GM21381 (cell line): ENCODE measurements around the gene ARHGAP26.
A peak's percentile ranks its signal among the peaks of the same experiment; 100 is the strongest.

Source experiments
- ATAC-seq: cut with Tn5 transposase; IDR thresholded peaks from one replicate; pipeline ENCODE4 v1.9.1; 2021; ENCODE audit warnings: mild to moderate bottlenecking, moderate library complexity; ENCODE audit not compliant: unreplicated experiment

Gene ARHGAP26

DNA sequence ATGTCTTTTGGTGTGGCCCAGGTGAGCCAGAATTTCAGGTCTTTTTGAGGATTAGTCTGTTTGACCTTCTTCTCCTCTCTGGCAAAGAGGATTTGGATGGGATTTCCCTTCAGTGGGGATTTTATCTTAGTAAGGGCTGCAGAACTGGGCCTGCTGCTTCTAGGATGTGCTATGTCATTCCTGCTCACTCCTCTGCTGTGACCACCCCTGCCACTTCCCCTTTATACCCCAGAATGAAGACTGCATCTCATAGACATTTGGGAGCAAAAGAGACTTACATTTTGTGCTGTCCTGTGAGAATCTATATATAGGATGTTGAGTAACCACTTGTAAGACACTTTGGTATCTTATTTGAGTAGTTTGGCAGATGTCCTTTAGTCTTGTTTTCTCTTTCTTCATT is 76.2 kb downstream of the ARHGAP26 start:
- ATAC-seq = peak; percentile 34

DNA sequence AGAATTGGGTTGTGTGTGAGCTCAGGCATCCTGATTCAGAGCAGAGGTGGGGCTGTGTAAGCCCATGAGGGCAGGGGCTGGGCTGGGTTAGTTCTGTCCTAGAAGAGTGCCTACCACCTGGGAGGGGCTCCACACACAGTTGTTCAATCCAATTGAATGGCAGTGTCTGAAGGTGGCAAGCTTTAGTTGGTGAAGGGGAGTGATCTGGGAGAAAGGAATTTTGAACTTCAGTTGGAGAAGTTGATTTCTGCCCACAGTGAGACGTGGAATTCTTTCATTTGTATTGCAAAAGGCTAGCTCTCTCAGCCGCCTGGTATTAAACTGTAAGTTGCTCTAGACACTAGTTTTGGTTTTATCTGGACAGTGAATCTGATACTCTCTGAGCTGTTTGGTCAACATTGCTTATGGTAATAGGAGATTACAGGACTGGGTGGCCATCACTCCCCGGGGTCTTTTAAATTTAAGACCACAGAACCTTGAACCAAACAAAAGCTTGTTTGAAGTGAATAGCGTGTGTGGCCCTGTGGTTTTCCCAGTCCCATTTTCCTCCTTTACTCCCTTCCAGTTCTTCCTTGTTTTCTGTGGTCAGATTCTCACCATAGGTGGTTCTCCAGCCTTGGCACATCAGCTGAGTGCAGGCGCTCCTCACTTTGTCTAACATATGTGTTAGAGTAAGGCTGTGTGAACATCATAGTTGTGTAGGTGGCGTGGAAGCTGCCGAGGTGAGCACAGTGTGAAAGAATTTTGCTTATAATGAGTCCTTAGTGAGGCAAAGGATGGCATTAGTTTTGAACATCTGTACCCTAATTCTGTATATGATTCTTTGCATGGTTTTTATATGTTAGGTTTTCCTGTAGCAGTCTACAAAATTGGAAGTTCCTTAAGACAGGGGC is 78.0 kb downstream of the ARHGAP26 start:
- ATAC-seq = no peak

DNA sequence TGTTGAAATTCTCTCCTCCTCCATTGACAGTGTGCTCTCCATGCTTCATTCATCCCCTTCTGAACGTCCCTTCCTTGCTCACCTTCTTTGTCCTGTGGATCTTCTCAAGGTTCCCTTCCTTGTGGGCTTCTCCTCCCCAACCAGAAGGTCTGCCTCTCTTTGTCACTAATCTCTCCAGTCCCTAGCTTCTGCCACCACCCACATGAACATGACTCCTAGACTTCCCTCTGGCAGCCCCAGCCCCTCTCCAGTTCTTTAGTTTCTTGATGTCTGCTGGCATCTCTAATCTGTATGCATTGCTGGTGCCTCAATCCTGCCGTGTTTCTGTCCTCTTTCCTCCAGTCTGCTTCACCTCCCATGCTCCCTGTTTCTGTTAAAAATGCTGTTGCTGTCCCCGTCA is 79.3 kb downstream of the ARHGAP26 start:
- ATAC-seq = no peak

DNA sequence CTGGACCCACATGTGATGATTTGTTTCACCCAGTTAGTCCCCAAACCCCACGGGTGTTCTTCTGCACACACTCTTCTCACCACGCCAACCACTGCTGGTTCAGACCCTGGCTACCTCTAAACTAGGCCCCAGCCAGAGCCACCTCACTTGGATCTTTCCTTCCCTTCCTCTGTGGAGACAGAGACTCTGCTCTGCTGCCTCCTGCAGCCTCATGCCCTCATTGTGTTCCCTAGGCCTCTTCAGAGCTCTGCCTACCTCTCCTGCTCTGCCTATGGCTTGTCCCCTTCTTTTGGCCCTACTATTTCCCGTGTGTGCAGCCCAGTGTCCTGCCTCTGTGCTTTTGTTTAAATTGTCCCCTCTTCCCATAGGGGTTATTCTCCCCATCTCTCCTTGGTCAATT is 79.7 kb downstream of the ARHGAP26 start:
- no peak for ATAC-seq

DNA sequence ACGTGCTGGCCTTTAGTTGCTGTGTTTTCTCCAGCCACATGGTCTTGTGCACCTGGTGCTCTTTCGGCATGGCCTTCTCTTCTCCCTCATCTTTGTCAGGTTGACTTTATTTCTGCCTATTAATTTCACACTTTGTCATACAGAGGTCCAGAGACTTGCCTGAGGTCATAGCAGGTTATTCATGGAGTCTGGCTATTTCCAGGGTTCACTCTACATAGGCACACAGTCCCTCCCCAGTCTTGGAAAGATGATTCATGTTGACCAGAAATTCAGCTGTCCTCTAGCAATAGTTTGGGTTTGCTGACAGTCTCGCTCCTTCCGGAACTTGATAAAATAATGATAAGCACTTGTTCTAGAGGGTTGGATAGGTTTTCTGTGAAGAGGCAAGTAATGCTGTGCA is 81.6 kb downstream of the ARHGAP26 start:
- ATAC-seq = no peak

DNA sequence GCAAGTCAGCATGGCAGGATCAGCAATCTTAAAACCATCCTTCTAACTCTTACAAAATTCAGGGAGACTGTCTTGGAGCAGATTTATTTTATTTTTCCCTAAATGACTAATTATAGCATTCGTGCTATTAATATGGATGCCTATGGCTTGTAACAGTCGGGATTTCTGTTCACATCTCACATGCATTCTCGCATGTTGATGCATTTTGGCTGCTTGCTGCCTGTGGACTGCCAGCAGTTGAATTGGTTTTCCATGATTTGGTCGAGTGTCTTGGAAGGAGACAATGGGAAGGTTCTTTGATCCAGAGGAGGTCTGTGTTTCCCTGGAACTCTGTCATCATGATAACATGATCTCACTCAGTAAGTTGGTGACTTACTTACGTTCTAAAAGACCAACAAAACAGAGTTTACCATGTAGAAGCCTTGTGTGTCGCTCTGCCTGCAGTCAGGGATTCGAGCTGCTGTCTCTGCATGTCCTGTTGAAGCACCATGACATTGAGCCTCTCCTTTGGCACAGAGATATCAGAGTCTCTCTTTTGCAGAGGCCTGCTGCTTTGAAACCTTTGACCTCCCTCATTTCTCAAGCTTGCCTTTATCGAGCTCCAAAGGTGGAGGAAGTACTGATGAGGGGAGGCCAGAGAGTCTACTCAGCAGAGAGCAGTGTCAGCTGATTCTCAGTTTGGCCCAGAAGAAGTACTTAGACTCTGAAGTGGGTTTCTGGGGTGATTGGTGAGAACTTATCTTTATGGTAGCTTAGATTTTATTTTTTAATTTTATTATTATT is 82.4 kb downstream of the ARHGAP26 start:
- no peak for ATAC-seq

DNA sequence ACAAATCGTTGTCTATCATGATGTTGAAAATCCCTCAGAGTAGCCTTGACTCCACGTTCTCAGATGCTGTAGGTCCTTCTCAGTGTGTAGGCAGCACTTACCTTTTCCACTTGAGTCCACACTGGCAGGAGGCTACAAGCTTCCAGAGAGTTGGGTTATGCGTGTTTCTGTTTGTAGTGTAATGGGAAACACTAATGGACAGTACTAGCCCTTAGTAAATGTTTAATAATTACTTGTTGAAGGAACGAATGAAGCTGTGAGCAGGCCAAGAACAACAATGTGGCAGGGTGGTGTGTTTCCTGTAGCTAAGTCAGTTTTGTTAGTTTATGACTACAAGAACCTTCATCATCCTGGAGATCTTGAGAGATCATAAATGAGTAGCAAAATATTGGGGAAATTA is 83.5 kb downstream of the ARHGAP26 start:
- ATAC-seq = no peak

DNA sequence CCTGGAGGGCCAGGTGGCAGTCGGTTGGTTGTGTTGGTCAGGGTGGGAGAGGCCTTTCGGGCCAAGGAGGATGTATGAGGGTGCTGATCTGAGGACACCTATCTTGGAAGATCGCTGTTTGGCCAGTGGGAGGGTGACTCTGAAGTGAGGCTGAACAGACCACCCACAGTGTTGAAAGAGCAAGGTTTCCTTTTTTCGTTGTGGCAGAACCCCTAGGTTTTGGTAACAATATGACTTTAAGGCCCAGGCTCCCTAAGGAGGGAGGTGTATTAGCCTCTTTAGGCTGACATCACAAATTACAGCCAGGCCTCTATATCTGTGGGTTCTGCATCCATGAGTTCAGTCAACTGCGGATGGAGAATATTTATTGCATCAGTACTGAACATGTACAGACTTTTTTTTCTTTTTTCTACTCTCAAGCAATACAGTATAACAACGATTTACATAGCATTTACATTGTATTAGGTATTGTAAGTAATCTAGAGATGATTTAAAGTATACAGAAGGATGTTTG is 86.1 kb downstream of the ARHGAP26 start:
- ATAC-seq = no peak

DNA sequence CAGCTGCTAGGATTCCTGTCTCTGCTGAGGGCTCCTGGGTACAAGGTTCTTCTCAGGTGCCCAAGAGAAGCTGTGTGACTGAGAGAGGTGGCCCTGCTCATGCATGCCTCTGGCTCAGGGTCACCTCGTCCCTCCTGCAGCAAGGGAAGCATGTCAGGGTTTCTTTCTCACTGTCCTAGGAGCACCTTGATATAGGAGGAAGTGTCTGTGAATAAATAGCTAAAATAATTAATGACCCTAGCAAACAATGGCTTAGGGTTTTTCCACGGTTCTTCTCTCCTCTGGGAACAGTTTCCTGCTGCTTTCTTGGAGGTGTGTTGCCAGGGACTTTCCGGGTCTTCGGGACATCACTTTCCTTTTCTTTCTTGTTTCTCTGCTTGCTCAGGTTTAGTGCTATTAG is 87.2 kb downstream of the ARHGAP26 start:
- no peak for ATAC-seq

DNA sequence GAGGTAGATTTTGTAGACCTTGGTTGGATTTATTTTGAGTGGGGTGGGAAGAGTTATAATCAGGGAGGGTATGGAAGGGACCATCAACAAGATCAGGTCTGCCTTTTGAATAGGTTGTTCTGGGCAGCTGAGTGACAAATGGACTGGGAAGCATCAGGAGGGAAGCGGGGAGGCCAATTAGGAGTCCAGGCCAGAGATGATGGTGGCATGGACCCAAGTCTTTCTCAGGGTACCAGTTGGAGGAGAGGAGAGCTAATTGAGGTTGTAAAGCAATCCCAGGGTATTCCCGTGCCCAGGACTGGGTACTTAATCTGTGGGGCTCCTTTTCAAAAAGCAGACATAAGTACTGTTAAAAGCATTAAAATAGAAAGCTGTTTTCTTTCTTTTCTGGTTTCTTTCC is 88.9 kb downstream of the ARHGAP26 start:
- ATAC-seq = no peak

DNA sequence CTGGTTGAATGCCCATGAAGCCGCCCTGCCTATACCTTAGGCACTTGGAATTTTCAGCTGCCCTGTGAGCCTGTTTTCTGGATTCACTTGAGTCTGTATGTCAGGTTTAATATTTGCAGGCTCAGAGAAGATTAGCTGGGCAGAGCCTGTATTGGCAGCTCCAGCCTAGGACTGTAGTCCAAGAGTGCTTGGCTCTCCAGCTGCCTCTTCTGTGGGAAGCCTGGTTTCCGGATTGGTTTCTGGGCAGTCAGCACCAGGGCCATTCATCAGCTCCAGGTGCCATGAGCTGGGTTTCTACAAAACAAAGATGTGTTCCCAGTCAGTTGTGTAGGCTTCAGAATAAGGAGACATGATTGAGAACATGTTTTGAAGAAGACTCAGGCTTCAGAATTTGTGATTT is 90.1 kb downstream of the ARHGAP26 start:
- no peak for ATAC-seq

DNA sequence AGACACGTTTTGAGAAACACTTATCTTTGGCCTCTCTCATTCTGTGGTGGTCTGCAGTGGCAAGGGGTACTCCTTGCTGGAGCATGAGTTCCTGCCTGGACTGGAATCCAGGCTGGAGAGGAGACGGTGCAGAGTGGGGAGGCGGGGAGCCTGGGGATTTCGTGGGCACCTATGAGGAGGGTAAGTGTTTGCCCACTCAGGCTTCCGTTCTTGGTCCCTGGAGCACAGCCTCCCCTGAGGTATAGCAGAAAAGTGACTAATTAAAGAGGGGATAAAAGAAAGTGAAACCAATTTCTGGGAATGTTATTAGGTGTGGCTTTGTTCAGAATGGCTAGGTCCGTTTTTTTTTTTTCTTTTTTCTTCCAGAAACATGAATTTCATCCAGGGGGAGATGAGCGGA is 90.8 kb downstream of the ARHGAP26 start:
- ATAC-seq = no peak

DNA sequence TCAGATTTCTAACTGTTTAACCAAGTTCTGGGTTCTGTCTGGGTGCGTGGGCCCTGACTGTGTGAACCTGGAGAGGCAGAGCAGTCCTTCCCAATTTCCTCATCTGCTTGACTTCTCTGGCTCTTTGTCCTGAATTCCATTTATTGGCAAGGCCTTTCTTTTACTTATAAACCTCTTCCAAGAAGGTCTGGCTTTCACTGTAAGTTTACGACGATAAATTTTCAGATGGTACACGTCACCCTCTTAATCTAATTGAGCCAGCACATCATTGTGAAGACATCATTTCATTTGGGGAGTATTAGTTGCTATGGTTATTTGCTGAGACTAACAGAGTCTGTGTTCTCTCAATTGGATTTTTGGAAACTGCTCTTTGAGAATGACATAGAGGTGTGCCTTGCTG is 92.4 kb downstream of the ARHGAP26 start:
- no peak for ATAC-seq

DNA sequence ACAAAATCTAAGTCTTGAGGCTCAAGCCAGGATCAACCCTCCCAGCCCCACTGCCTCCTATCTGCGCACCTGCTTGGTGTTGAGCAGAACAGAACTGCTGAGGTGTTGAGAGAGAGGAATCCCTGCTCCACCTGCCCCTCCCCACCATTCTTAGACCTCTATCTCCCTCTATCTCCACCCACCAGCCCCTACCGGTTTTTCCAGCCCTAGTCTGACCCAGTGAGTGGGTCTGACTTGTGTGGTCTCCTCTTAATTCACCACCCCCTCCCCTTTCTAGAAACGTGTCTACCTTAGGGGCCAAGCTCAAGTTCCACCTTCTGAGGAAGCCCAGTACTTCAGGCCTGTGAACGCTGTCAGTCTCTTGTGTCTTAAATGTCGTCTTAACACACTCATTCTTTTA is 93.7 kb downstream of the ARHGAP26 start:
- ATAC-seq = no peak

DNA sequence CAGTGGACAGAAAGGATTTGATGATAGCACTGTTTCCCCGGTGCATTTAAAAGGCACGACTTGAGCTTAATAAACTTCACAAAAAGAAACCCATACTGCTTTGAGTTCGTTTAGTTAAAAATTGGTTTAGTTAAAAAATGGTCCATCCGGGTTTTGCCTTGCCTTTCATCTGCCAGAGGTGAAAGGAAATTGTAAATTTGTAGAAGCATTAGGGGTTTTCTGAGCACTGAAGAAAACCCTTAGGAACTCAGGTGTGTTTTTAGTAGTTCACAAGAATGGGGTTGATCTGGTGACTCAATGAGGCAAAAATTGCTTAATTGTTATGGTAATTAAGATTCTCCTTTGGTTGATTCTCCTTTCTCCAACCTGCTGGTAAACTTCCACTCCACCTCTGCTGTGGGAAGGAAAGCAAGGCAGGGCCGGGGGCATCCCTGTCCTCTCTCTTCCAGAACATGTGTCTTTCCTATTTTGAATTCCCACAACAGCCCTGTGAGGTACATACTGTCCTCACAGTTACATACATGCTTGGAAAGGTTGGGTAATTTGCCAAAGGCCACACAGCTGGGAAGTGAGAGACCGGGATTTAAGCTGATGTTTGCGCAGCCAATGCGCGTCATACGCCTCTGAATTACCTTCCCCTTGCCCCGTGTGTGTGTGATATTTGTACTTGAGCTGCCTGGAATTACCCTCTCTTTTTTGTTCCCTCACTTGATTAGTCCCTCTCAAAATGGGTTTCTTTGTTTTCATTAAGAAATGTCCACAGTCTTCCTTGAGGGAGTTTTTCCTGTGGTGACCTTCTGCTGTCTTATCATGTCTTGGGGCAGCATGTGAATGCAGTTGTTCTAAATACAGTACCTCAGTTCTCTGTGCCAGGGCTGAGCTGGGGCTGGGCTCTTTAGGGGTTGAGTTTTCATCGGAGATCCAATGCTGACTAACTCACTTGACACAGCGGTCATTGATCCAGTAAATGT is 94.4 kb downstream of the ARHGAP26 start:
- no peak for ATAC-seq

DNA sequence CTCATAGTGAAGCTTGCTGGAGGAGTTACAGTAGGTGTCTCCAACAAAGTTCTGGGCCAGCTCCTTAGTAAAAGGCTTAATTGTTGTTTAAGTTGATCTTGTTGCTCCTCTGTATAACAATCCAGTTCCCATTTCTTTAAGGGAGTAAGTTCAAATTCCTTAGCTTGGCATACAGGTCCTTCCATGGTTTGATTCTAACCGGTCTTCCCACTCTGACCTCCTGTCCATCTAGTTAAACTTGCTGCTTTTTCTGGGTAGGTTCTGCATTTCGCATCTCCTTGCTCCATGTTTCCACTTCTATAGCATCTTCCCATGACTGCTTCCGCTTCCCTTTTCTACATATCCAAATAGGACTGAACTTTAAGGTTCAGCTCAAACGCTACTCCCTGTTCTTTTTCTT is 95.5 kb downstream of the ARHGAP26 start:
- ATAC-seq = no peak

DNA sequence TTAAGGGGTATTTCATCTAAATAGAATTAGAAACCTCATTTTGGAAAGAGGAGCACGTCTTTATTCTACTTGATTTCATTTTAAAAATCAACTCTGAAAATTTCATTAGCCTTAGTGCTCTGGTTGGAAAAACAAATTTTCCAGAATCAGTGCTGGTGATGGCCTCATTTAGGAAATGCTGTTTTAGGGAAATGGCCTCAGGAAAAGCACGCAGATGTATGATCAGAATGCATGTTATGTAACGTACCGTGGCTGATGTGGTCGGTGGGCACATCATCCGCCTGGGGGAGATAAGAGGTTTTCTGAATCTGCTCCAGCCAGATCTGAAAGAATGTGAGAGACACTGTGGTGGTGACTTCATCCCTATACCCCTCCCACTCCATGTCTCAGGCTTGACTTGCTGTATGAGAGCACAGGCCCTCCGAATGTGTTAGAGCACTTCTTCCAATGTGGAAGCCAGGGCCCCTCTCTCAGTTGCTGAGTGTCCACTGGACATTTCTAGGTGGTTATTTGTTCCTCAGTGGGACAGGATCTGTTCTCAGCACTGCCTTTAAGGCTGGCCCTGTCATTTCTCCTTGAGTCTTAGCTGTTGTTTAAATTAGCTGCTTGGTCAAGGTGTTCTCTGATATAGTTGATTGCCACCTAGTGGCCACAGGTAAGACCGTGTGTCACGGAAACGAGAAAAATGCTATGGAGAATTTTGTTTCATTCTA is 96.5 kb downstream of the ARHGAP26 start:
- ATAC-seq = peak; percentile 74

DNA sequence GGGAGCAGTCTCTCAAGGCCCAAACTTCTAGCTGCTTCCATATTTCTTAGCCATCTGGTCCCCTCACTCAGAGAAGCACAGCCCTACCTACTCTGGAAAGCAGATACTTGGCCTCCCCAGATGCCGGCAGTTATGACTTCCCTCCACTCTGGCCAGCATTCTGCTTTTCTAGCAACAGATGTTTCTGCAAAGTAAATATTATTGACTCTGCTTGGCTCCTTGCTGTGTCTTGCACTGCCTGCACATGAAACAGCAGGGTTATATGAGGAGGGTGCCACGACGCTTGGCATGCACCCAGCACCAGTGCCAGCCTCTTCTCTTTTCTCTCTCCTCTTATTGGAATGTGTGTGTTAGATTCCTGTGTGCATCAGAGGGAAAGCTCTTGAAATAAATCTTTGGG is 99.7 kb downstream of the ARHGAP26 start:
- no peak for ATAC-seq

DNA sequence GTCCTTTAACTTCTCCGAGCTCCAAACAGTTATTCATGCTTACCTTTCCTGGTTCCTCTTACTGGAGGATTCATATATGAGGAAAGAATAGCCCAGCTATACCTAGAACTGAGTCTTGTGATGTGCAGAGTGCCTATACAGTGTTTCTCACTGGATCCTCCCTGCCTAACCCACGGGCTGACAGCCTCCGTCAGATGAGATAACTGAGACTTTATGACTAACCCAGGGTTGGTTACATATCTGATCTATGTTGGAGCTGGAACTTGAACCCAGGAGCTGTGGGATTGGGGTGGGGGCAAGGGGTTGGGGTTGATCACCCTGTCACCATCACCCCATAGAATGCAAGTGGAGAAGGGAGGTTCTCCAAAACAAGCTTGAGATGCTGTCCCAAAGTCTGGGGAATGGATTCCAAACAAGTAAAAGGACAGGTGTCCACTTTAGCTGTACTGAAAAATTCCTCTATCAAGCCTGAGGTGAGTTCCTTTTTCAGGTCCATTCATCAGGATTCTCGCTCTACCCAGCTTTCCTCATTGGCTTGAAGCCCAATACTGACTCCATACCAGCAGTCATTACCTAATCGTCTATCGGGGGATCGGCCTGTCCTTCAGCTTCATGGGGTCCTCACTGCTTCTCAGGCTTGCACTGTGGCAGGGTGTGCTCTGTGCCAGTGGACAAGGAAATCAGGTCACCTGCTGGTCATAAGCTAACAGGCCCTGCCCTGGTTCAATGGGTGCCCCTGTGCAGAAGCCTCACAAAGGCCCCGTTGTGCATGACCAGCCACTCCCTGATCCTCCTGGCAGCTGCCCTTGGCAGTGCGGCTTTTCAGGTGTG is 100.6 kb downstream of the ARHGAP26 start:
- no peak for ATAC-seq
